ENCODE measurements around the gene ORAI2. TPM values are rescaled to one million over a fixed set of nuclear protein-coding genes. Genes with fewer than 3 reads are reported as not detected.
A peak's percentile ranks its signal among the peaks of the same experiment; 100 is the strongest.

The ORAI2 gene
- total and polyA plus RNA-seq, 2 of the 13 experiments (the other 11 are each of a cell fraction or from before 2014, with no cell fraction given), result 3.0 to 6.0 TPM

- TF ChIP-seq ZNF691 (CRISPR knock-in tag; IDR thresholded peaks at IDR 0.05; ENCODE audit: borderline replicate concordance, low read depth), result 0 out of 2 replicates have a peak, but pooled peaks have one; percentile 51
- no peak for TF ChIP-seq TBL1XR1 (IDR thresholded peaks at IDR 0.05; ENCODE audit: borderline replicate concordance, low read length, partially characterized antibody)
- TF ChIP-seq FUBP1 (CRISPR knock-in tag; IDR thresholded peaks at IDR 0.05; ENCODE audit: borderline replicate concordance), result no peak
- no peak for TF ChIP-seq CHD4 (IDR thresholded peaks at IDR 0.05; ENCODE audit: borderline replicate concordance, low read length)
- no peak for TF ChIP-seq SOX13 (IDR thresholded peaks at IDR 0.05)
- TF ChIP-seq SOX13 (CRISPR knock-in tag; conservative IDR thresholded peaks at IDR 0.05 in 1 of 2, IDR thresholded peaks at IDR 0.05 in 1 of 2), result no peak
- TF ChIP-seq ZBTB7B (CRISPR knock-in tag; IDR thresholded peaks at IDR 0.05), result peak; percentile 68; the same call in 1 of the 2 replicates
- peak; percentile 90; the same call in 1 of the 2 replicates for TF ChIP-seq MXD4 (CRISPR knock-in tag; IDR thresholded peaks at IDR 0.05)
- no peak for TF ChIP-seq ATF1 (CRISPR knock-in tag; IDR thresholded peaks at IDR 0.05)
- TF ChIP-seq ZNF556 (CRISPR knock-in tag; IDR thresholded peaks at IDR 0.05; ENCODE audit: borderline replicate concordance), result peak; percentile 47; the same call in 1 of the 2 replicates
- TF ChIP-seq SAP130 (CRISPR knock-in tag; IDR thresholded peaks at IDR 0.05; ENCODE audit: low read depth), result peak; percentile 96
- TF ChIP-seq ZNF350 (CRISPR knock-in tag; IDR thresholded peaks at IDR 0.05; ENCODE audit: borderline replicate concordance, low read depth), result no peak
- TF ChIP-seq PHF21A (CRISPR knock-in tag; IDR thresholded peaks at IDR 0.05), result no peak
- 0 out of 2 replicates have a peak, but pooled peaks have one; percentile 61 for TF ChIP-seq ZNF225 (CRISPR knock-in tag; IDR thresholded peaks at IDR 0.05)
- peak; percentile 66; the same call in 1 of the 2 replicates for TF ChIP-seq TMF1 (CRISPR knock-in tag; IDR thresholded peaks at IDR 0.05; ENCODE audit: low read depth)
- no peak for TF ChIP-seq TBX3 (IDR thresholded peaks at IDR 0.05; ENCODE audit: borderline replicate concordance)
- TF ChIP-seq ZSCAN22 (CRISPR knock-in tag; IDR thresholded peaks at IDR 0.05), result no peak
- no peak; the same call in 1 of the 2 replicates for TF ChIP-seq ZBTB39 (CRISPR knock-in tag; IDR thresholded peaks at IDR 0.05)
- TF ChIP-seq SMYD3 (CRISPR knock-in tag; IDR thresholded peaks at IDR 0.05), result no peak
Observed at GRCh38 chr7:102464577-102465280, 31.4 kb downstream of the ORAI2 start, which contains the start of the genes ALKBH4 and LRWD1 (continued).

Data from HepG2 (cell line).